ENCODE data around the gene YJU2.
"Not testable (repeated sequence)": the region's sequence is repeated elsewhere in the genome, so short reads cannot be mapped to it uniquely, and the experiment has no call there.

- TF ChIP-seq, protein P1, sequence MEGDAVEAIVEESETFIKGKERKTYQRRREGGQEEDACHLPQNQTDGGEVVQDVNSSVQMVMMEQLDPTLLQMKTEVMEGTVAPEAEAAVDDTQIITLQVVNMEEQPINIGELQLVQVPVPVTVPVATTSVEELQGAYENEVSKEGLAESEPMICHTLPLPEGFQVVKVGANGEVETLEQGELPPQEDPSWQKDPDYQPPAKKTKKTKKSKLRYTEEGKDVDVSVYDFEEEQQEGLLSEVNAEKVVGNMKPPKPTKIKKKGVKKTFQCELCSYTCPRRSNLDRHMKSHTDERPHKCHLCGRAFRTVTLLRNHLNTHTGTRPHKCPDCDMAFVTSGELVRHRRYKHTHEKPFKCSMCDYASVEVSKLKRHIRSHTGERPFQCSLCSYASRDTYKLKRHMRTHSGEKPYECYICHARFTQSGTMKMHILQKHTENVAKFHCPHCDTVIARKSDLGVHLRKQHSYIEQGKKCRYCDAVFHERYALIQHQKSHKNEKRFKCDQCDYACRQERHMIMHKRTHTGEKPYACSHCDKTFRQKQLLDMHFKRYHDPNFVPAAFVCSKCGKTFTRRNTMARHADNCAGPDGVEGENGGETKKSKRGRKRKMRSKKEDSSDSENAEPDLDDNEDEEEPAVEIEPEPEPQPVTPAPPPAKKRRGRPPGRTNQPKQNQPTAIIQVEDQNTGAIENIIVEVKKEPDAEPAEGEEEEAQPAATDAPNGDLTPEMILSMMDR (IDR thresholded peaks at IDR 0.05) = not testable (repeated sequence)
- not testable (repeated sequence) for TF ChIP-seq POLR2A (IDR thresholded peaks at IDR 0.05)
Observed at GRCh38 chr19:4274321-4274686, 27.4 kb downstream of the YJU2 start.

Measured in lower leg skin (tissue), 3 donors.